22Rv1 (cell line): ENCODE results near the gene SHMT2.

Experiments used
- ZFX ChIP-seq: fragments of 450-650 bp; IDR thresholded peaks from 2 replicates; pipeline ENCODE4 v1.6.1; 2017; ENCODE audit warnings: antibody characterized with exemption, borderline replicate concordance
- TF ChIP-seq, protein P1 (sequence below): fragments of 450-650 bp; IDR thresholded peaks from 2 replicates; pipeline ENCODE4 v1.5.1; 2017; ENCODE audit warnings: mild to moderate bottlenecking

DNA sequence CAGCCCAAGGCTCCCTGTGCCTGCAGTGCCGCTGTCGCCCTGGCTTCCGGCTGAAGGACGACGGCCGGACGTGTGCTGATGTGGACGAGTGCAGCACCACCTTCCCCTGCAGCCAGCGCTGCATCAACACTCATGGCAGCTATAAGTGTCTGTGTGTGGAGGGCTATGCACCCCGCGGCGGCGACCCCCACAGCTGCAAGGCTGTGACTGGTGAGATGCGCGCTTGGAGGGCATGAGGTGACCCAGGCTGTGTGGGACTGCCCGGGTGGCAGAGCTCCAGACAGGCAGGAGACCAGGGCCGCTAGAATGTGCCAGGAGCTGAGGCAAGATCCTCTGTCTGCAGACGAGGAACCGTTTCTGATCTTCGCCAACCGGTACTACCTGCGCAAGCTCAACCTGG lies 32.6 kb upstream of the SHMT2 start:
- TF ChIP-seq, protein P1, sequence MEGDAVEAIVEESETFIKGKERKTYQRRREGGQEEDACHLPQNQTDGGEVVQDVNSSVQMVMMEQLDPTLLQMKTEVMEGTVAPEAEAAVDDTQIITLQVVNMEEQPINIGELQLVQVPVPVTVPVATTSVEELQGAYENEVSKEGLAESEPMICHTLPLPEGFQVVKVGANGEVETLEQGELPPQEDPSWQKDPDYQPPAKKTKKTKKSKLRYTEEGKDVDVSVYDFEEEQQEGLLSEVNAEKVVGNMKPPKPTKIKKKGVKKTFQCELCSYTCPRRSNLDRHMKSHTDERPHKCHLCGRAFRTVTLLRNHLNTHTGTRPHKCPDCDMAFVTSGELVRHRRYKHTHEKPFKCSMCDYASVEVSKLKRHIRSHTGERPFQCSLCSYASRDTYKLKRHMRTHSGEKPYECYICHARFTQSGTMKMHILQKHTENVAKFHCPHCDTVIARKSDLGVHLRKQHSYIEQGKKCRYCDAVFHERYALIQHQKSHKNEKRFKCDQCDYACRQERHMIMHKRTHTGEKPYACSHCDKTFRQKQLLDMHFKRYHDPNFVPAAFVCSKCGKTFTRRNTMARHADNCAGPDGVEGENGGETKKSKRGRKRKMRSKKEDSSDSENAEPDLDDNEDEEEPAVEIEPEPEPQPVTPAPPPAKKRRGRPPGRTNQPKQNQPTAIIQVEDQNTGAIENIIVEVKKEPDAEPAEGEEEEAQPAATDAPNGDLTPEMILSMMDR = no peak
- no peak for TF ChIP-seq ZFX
